GM21717 (cell line): ENCODE results near the gene MALT1.
A peak's percentile ranks its signal among the peaks of the same experiment; 100 is the strongest.
"Not testable (repeated sequence)": the region's sequence is repeated elsewhere in the genome, so short reads cannot be mapped to it uniquely, and the experiment has no call there.

Source experiments
- ATAC-seq: cut with Tn5 transposase; IDR thresholded peaks from one replicate; pipeline ENCODE4 v1.9.1; 2021; ENCODE audit warnings: mild to moderate bottlenecking, moderate library complexity; ENCODE audit not compliant: unreplicated experiment

The MALT1 gene

DNA sequence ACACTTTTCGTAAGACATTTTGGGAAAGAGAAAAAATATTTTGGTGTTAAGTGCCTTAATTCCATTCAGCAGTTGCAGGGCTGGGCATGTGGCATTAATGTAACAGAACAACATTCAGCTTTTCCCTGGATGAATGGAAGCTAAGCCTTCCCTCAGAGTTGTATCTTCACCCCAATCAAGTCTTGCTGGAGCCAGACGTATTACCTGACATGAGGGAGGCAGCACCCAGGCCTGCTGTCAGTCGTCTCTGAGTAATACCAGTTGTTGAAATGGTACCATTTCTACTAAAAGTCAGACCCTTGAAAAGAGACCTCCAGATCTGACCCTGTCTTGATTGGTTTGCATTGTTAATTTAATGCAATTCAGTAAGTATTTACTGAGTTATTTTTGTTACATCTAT, 57.5 kb downstream of the MALT1 start:
- ATAC-seq: no peak

DNA sequence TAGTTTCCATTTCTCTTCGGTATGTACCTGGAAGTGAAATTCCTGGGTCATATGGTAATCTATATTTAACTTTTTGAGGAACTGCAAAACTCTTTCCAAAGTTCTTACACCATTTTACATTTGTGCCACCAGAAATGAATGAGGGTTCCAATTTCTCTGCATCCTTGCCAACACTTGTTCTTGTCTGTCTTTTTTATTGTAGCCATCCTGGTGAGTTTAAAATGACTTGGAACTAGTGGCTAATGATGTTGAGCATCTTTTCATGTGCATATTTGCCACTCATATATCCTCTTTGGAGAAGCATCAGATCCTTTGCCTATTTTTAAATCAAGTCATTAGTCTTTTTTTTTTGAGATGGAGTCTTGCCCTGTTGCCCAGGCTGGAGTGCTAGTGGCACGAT, 59.4 kb downstream of the MALT1 start:
- no peak for ATAC-seq

DNA sequence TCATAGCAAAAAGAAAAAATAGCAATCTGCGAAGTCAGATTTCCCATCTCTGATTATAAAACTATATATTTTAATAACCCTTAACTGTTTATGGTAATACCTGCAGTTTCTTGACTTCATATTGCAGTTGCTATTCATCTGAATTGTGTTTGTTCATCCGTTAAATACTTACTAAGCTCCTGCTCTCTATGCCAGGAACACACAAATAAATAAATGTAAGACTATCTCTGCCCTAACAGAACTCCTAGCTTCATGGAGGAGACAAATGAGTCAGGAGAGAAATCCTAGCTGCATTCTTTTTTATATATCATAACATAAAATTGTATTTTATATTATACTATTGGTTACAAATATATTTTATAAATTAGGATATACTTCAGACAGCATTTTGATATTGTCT, 61.2 kb downstream of the MALT1 start:
- ATAC-seq: no peak

DNA sequence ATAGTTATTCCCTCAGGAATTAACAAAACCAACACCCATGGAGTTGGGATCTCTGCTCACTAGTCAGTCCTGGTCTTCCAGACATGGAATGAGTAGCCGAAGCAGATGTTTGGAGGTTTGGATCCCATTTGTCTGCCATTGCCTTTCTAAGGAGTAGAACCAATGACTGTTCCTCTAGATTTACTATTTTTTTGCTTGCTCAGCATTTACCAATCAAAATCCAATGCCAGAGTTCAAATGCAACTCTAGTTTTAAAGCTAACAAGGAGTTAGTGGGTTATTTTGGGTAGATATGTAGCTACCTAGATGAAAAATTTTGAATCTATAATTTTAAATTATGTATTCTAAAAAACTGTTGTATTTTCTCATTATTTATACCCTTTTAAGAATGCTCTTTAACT, 62.6 kb downstream of the MALT1 start:
- ATAC-seq: no peak

DNA sequence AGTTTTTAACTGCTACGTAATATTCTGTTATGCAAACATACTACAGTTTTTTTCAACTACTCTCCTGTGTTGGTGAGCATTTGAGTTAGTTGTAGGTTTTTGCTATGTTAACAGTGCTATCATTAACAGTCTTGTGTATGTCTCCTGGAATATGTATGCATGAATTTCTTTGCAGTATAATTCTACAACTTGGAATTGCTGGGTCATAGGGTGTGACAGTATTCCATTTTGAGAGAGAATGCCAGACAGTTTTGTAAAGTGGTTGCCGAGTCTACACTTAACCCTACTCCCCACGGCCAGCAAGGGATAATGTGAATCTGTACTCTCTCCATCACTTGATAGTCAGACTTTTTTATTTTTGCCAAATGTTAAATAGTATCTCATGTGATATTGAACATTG, 67.1 kb downstream of the MALT1 start:
- no peak for ATAC-seq

DNA sequence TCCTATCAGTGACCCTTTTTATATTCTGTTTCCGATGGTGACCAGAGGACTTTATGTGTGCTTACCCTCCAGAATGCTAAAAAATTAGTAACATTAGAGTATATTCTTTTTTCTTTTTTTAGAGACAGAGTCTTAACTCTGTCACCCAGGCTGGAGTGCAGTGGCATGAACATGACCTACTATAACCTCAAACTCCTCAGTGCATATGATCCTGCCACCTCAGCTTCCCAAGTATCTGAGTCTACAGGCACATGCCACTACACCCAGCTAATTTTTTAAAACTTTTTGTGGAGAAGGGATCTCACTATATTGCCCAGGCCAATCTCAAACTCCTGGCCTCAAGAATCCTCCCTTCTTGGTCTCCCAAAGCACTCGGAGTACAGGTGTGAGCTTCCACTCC, 74.6 kb downstream of the MALT1 start:
- ATAC-seq: no peak

DNA sequence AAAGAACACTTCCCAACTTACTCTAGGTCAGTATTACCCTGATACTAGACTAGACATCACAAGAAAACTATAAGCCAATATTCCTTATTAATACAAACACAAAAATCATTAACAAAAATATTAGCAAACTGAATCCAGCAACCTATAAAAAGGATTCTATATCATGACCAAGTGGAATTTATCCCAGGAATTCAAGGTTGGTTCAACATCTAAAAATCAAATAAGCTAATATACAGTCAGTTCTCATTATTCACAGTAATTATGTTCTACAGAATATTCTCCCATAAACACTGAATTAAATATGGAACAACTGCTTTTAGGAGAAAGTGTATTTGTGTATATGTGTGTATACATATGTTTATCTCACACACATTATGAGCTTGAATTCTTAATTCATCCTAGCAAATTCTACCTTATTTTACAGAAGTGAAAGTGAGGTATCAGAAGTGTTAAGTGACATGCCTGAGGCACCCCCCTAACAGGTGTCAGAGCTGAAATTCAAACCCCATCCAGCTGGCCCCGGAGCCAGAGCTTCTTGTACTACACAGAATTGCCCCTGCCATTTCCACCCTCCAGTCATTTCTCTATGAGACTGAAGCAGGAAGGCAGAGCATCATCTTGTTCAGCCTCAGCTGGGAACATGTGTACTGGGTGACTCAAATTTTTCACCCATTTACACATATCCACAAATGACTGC, 77.8 kb downstream of the MALT1 start:
- ATAC-seq: no peak

DNA sequence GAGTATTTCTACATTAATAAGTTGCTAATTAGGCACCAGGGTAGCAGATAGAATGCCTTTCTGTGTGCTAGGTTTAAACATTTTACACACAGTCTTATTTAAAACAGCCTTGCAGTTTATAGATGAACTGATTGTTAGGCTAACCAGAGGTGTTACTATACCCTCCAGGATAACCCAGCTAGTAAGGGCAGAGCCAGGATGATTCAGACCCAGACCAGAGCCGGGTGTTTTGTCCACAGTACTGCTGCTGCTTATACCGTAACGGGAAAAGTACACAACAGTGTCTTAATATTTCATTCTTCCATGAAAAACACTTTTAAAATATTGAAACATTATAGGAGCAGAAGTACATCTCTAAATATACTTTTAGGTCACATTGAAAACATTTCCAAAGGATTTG, 82.7 kb downstream of the MALT1 start:
- ATAC-seq: no peak

DNA sequence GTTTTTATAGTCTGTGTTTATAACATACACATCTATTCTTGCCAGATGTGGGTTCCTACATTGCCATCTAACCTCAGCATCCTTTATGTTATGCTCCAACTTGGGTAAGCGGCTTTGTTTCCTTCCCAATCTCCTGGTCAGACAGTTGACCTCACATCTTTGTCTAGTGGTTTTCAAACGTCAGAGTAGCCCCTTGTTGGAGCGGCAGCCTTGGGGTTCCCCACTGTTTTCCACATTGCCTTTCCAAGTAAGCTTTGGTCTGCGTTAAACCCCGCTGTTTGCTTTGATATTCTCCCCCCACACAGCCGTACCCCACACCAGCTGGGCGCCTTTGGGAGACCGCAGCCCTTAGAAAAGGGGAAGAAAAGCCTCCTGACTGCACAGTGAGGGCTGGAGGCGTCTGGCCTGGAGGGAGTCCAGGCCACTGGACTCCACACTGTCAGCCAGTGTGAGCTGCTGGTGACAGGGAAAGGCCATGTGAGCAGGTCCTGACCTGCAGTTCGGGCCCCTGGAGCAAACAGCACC, 83.3 kb downstream of the MALT1 start:
- no peak for ATAC-seq

DNA sequence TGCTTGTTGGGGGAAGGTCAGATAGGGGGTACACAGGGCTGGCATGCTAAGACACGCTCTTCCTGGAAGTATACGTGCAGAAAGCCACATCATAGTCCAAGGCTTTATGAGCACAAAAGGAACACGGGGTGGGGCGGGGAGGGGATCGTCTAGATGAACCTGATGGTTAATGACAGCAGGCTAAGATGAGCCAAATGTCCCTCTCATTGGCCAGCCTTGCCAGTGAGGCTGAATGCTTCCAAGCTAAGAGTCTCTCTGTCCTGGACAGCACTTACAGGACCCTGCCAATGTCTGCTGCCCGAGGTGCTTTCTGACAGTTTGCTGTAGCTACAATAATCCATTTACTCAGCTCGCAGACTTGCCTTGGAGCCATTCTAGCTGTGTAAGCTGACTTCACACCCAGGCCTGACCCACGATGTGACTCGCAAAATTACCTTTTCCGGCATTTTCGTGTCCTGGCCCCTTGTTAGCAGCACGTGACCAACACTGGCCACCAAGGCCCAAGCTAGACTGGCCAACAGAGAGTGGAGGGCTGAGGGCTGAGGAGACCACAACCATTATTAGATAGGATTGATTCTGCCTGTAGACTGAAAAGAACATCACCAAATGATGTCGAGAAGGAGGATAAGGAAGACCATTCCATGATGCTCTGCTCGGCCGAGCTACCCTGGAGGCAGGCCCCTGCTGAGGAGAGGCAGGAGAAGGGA, 84.2 kb downstream of the MALT1 start:
- ATAC-seq: no peak

DNA sequence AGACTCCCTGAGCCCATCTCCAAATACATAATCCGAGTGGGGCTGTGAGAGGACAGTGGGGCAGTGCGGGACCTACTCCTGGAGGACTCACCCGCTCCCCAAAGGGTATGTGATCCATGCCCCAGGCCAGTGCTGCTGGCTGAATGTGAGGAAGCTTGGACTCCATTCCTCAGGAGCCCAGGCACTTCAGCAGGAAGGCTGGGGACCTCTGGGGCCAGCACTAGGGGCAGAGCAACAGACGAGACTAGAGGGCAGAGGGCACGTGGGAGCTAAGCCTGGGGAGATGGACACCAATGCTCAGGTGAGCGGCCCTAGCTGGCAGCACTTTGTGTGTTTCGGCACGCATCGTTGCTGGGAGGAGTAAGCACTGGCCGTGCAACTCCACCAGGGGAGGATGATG, 84.9 kb downstream of the MALT1 start:
- ATAC-seq: no peak

DNA sequence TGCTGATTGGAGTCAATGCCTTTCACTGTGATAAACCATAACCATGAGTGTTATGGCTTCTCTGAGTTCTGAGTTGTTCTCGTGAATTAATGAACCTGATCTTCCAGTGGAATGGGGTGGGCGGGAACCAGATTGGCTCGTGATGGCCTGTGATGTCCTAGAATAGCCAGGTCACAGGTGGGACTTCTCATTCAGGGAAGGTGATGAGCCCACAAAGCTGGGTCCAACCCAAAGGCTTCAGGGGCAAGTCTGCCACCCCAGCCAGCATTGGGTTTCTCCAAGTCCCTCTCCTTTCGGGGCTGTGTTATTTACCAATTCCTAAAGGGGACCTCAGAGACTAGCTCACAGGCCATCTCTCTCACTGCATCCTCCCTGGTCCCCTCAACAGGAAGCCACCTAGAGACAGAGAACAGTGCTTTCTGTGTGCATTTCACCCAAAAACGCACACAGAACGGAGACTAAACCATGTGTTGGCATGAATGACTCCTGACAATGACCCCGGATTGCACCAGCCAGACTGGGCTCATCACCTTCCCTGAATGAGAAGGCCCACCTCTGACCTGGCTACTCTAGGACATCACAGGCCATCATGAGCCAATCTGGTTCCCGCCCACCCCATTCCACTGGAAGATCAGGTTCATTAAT, 85.5 kb downstream of the MALT1 start:
- ATAC-seq: no peak

DNA sequence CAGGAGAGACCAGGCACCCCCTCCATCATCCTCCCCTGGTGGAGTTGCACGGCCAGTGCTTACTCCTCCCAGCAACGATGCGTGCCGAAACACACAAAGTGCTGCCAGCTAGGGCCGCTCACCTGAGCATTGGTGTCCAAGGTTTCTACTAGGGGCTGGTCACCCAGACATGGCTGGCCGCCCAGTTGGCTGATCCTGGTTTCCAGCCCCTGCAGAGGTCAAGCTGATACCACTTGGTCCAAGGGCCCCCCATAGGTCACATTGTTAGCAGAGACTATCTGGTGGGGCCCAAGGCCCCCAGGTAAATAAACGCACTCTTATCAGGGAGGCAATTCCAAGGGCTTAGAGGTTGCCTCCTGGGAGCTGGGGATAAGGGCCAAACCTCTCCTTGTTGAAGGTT, 86.1 kb downstream of the MALT1 start:
- not testable (repeated sequence) for ATAC-seq

DNA sequence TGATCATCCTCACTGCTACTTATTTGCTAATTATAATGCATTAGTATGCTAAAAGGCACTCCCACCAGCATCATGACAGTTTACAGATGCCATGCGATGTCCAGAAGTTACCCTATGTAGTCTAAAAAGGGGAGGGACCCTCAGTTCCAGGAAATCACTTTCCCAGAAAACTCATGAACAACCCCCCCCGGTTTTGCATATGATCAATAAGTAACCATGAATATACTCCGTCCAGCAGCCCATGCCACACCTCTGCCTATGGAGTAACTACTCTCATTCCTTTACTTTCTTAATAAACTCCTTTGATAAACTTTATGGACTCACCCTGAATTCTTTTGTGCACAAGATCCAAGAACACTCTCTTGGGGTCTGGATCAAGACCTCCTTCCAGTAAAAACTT, 86.8 kb downstream of the MALT1 start:
- no peak for ATAC-seq

DNA sequence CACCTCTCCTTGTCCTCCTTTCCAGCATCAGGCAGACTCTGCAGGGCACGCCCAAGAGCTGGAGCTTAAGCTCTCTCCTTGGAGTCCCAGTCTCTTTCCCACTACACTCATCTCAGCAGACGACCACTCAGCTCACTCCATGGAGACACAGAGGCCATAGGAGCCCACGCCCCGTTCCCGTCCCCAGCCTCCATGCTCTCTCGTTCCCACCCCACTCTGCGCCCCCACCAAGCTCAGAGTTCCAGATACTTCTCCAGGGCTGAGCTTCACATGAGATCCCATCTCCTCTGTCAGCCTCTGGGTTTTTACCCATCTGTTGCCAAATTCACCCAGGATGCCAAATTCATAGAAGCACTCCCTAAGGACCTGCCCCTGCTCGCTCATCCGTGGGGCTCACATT, 87.3 kb downstream of the MALT1 start:
- no peak for ATAC-seq

DNA sequence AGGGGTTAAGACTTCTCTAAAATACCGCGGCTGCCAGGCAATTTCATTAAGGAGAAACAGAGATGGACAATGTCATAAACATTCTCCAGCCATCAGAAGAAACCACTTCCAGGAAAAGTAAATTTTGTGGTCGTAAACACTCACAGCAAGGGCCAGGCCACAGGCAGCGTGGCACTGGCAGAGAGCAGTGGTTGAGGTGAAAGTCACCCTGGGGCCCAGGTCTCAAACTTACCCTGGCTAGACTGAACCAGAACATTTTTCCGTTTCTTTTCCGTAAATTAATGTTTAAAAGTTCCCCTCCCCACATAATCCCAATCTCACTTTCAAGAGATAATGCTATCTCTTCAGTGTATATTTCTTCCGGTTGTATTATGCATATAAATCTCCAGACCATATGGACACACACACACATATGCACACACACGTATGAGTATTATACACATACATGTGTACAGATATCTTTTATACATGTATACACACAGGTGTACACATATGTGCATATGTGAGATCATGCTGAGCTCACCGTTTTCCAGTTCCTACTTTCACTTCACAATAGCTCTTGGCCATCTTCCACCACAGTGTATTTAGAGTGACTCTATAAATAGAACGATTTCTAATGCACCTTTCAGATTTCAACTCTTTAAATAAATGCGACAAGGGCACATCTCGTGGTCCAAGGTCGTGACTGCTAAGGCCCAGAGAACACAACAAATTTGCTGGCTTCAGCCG, 90.1 kb downstream of the MALT1 start:
- peak; percentile 72 for ATAC-seq

DNA sequence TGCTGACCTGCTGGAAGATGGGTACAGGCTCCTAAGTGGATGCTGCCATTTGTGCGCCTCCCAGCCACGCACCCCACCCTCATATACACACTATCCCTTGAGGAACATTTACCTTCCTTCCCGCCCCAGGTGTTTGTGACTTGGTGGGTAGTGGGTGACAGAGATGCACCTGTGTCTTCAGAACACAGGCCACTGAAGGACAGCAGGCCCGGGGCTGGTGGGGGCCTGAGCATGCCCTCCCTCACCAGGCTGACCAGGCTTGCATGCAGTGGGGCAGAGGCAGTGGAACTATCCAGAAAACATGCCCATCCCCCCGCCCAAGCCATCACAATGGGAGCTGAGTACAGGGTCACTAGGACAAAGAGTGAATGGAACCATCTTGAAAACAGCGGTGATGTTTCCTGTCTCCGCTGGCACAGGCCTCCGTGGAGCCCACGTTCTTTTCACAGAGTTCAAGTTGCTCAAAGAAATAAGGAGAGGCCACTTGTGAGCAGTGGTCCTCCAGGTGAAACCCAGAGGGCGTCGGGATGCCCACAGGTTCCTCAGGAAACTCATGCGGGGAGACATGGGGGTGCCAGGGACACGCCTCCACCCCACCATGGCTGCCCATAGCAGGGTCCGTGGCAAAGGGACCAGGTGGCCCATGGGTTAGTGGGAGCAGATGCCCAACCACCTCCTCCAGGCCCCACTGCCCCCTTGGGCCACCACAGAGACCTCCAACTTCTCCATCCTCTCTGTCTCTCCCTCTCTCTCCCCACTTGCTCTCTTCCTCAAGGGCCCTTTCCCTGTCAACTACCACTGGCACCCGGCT, 90.9 kb downstream of the MALT1 start:
- peak; percentile 2 for ATAC-seq

DNA sequence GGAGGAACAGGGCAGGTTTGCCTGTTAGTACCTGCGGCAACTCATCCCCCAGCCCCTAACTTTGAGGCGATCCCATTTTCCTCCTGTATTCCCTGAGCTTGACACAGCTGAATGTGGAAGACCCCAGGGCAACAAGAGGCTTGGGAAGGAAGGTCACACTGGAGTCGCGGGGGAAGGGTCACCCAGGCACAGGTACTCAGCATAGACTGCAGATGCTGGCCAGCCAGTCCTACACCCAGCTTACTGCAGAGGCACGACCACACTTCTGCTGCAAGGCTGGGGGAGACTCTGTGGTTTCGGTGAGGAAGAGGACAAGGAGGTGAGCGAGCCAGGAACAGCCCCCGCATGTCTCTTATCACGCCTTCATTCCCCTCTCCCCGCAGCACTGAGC, 91.5 kb downstream of the MALT1 start:
- ATAC-seq: no peak

DNA sequence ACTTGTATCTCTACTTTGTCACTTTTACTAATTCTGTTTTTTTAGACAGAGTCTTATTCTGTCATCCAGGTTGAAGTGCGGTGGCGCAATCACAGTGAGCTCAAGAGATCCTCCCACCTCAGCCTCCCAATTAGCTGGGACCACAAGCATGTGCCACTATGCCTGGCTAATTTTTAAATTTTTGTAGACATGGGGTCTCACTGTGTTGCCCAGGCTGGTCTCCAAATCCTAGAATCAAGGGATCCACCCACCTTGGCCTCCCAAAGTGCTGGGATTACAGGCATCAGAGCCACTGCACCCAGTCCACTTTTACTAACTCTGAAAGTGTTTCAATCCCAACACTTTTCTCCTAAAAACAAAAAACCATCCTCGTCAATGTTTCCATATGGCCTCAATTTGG, 94.9 kb downstream of the MALT1 start:
- ATAC-seq: no peak

DNA sequence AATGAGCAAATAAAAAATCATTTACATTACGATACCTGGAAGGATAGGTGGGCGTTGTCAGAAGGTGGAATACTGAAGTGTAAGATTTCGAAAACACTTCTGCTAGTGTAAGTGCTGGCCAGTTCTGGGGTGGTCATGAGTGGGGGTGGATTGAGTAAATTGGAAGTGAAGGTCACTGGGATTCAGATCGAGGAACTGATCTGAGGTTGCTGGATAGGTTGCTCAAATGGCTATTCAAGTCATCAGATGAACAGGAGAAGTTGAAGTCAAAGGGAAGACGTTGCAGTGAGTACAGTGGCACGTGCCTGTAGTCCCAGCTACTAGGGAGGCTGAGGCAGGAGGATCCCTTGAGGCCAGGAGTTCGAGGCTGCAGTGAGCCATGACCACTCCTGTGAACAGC, 95.7 kb downstream of the MALT1 start:
- ATAC-seq: no peak
